ENCODE measurements around the gene ZNF668.

ZNF668 gene

GRCh38 chr16:31114468-31114867, 40.4 kb upstream of the ZNF668 start:
- no peak for TF ChIP-seq EGR1 (IDR thresholded peaks at IDR 0.05)
- TF ChIP-seq CREB1 (IDR thresholded peaks at IDR 0.05; ENCODE audit: low read depth), result no peak

GRCh38 chr16:31113121-31114120, 39.4 kb upstream of the ZNF668 start:
- no peak for TF ChIP-seq TCF12 (IDR thresholded peaks at IDR 0.05; ENCODE audit: low read depth)
- TF ChIP-seq CREB1 (IDR thresholded peaks at IDR 0.05; ENCODE audit: low read depth), result no peak
- TF ChIP-seq MAX (IDR thresholded peaks at IDR 0.05), result no peak
- no peak for TF ChIP-seq USF1 (IDR thresholded peaks at IDR 0.05)
- no peak for TF ChIP-seq CEBPB (IDR thresholded peaks at IDR 0.05)
- no peak for TF ChIP-seq TAF1 (IDR thresholded peaks at IDR 0.05; ENCODE audit: low read depth)
- TF ChIP-seq EGR1 (IDR thresholded peaks at IDR 0.05), result no peak

- no peak for TF ChIP-seq EGR1 (IDR thresholded peaks at IDR 0.05)
- TF ChIP-seq CREB1 (IDR thresholded peaks at IDR 0.05; ENCODE audit: low read depth), result no peak
These were observed 38.7 kb upstream of the ZNF668 start for GRCh38 chr16:31112711-31113110.

- TF ChIP-seq CREB1 (IDR thresholded peaks at IDR 0.05; ENCODE audit: low read depth), result no peak
These were observed 37.9 kb upstream of the ZNF668 start for GRCh38 chr16:31111881-31112466.

- TF ChIP-seq ZBTB7A (IDR thresholded peaks at IDR 0.05; ENCODE audit: low read depth), result no peak
- no peak for TF ChIP-seq USF1 (IDR thresholded peaks at IDR 0.05)
- no peak for TF ChIP-seq EP300 (IDR thresholded peaks at IDR 0.05; ENCODE audit: borderline replicate concordance)
- TF ChIP-seq TCF12 (IDR thresholded peaks at IDR 0.05; ENCODE audit: low read depth), result no peak
- no peak for TF ChIP-seq NFIC (IDR thresholded peaks at IDR 0.05)
- no peak for TF ChIP-seq CEBPB (IDR thresholded peaks at IDR 0.05)
- TF ChIP-seq TEAD4 (IDR thresholded peaks at IDR 0.05), result no peak
- no peak for TF ChIP-seq CREB1 (IDR thresholded peaks at IDR 0.05; ENCODE audit: low read depth)
- no peak for TF ChIP-seq FOXM1 (IDR thresholded peaks at IDR 0.05; ENCODE audit: borderline replicate concordance, low read depth)
- TF ChIP-seq EGR1 (IDR thresholded peaks at IDR 0.05), result no peak
- no peak for TF ChIP-seq MAX (IDR thresholded peaks at IDR 0.05)
- TF ChIP-seq YY1 (IDR thresholded peaks at IDR 0.05; ENCODE audit: low read depth), result no peak
- TF ChIP-seq RAD21 (IDR thresholded peaks at IDR 0.05; ENCODE audit: low read depth), result no peak
- TF ChIP-seq TAF1 (IDR thresholded peaks at IDR 0.05; ENCODE audit: low read depth), result no peak
- TF ChIP-seq REST (IDR thresholded peaks at IDR 0.05; ENCODE audit: low read depth), result no peak
These were observed 36.3 kb upstream of the ZNF668 start for GRCh38 chr16:31110106-31111034.

GRCh38 chr16:31109622-31110021, 35.6 kb upstream of the ZNF668 start:
- TF ChIP-seq RAD21 (IDR thresholded peaks at IDR 0.05; ENCODE audit: low read depth) (no peak), EP300 (IDR thresholded peaks at IDR 0.05; ENCODE audit: borderline replicate concordance) (no peak), NFIC (IDR thresholded peaks at IDR 0.05) (no peak), USF1 (IDR thresholded peaks at IDR 0.05) (no peak), MAX (IDR thresholded peaks at IDR 0.05) (no peak), EGR1 (IDR thresholded peaks at IDR 0.05) (no peak), REST (IDR thresholded peaks at IDR 0.05; ENCODE audit: low read depth) (no peak), CEBPB (IDR thresholded peaks at IDR 0.05) (no peak), YY1 (IDR thresholded peaks at IDR 0.05; ENCODE audit: low read depth) (no peak), TEAD4 (IDR thresholded peaks at IDR 0.05) (no peak)

Data from Ishikawa (cell line).